ENCODE data around the gene ABCG2.
"Not testable (repeated sequence)": the region's sequence is repeated elsewhere in the genome, so short reads cannot be mapped to it uniquely, and the experiment has no call there.

ABCG2 gene

DNA sequence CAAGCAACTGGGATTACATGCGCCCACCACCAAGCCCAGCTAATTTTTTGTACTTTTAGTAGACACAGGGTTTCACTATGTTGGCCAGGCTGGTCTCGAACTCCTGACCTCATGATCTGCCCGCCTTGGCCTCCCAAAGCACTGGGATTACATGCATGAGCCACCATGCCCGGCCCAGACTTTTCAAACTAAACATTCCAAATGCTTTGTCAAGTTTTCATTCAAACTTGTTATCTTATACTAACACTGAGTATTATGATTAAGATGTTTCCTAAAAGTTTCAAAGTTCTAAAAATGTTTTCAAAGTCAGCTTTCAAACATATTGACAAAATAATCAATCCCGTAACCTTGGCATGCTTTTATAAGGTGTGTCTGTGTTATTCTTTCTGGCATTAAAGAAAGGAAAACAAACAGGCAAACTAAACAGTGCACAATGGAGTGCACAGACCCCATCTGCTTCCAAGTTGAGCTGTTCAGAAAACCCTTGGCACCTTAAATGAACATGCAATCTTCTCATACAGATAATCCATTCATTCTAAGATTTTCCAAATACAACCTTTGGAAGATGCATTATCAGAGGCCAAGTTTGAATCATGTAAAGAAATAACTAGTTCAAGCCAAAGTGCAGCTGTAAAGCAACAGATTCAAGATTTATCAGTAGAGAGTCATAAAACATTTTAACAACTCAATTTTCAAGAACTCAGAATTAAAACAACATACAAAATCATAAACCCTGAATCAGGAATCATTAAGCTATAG lies 49.1 kb downstream of the ABCG2 start:
- DNase-seq = no peak

DNA sequence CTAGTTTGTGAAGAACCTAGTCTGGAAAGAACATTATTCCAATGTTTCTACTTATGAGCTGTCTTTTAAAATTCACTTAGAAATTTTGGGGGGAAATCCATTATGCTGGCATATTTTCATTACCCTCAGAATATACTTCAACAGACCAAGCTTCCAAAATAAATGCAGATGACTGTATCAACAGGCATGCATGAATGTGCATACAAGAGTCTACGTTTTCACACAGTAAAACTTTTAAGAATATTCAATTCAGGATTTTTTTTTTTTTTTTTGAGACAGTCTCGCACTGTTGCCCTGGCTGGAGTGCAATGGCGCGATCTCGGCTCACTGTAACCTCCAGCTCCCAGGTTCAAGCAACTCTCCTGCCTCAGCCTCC lies 49.7 kb downstream of the ABCG2 start:
- no peak for DNase-seq

DNA sequence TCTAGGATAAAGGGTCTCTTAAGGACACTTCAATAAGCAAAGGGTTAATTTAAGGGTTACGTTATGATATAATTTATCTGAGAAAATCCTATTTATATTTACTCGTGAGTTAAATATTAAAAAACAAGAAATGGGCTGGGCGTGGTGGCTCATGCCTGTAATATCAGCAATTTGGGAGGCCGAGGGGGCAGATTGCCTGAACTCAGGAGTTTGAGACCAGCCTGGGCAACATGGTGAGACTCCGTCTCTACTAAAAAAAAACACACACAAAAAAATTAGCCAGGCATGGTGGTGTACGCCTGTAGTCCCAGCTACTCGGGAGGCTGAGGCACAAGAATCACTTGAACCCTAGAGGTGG lies 50.4 kb downstream of the ABCG2 start:
- not testable (repeated sequence) for DNase-seq

DNA sequence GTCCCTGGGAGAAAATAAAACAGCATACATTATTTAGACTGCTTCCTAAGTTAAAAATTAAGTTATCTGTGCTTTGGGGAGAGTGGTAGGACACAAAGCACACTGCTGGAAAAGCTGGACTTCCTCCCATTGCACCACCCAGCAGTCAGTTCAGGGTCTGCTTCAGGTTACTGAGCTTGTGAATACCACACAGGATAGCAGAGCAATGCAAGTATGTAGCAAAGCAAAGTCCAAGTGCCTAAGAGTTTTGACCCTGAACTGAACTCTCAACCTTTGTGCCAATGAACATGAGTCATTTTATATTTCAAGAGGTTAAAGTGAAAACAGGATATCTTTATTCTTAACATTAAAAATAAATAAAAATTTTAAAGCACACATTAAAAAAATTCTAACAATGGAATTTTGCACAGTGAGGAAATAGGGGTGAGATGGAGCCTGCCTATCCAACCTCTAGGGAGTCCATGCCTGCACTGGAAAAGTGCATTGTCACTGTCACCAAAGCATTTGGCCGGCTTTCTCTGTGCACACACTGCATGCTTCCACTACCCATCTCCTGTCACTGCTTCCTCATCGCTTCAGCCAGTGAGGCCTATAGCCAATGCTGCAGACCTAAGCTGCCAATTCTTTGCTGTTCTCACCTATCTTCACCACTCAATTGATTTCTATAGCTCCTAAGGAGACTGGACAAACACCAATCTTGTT lies 50.9 kb downstream of the ABCG2 start:
- no peak for DNase-seq

DNA sequence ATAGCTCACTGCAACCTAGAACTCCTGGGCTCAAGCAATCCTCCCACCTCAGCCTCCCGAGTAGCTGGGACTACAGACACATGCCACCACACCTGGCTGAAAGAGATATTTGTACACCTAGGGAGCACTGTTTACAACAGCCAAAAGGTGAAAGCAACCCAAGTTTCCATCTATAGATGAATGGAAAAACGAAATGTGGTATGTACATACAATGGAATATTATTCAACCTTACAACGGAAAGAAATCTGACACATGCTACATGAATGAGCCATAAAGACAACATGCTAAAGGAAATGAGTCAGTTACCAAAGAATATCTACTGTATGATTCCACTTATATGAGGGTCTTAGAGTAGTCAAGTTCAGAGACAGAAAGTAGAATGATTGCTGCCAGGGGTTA lies 52.2 kb downstream of the ABCG2 start:
- DNase-seq = no peak

DNA sequence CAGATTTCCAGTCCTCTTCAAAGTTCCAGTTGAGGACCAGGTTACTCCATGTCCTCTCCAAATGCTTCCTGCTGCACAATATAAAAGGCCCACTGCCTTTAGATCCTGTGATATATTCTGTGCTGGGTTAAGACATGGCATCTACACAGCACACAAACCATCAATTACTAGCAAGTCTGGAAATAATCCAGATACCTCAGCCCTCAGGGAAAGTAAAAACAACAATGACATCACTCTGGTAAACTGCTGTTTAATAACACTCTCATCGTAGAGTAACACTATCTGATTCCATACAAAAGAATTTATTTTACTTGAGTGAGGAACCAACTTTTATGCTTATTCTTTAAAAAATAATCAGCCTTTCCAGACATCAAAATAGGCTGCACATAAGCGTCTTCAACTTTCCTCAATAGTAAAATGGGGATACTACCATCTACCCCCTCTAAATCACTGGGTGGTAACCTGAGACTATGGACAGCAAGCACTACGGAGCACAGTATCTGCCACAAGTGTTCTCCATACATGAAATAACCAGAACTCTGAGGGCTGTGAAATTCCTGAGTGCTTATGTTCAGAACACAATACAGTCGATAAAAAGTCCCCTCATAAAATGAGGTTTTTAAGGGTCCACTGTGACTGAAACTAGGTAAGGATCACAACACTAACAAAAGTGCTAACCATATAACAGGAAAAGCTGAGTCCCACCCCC lies 53.4 kb downstream of the ABCG2 start:
- no peak for DNase-seq

DNA sequence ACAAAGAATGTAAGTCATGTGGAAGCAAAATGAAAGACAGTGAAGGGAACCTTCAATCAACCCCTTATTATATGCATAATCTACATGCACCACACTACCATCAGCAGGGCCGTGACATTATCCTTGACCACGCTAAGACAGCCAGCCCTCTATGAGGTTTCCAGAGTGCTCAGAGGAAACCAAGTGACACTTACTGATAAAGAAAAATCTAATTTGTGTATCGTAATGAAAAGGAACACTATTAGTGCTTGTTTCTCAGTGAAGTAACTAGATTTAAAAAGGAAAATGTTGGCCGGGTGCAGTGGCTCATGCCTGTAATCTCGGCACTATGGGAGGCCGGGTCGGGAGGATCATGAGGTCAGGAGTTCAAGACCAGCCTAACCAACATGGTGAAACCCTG lies 56.4 kb downstream of the ABCG2 start:
- DNase-seq = no peak

DNA sequence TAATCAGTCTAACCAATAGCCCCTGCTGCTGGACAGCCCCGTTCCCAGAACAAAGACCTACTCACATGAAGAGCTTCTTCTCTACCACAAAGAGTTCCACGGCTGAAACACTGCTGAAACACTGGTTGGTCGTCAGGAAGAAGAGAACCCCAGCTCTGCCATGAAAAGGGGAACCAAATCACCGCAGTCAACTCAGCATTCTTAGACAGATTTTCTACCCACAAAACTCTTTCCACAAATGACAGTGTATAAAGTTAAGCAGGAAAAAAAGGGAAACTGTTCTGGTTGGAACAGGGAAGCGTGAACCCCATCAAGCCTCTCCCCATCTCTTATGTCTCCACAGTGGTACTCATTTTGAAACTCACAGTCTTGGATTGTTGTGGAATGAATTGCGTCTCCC lies 57.3 kb downstream of the ABCG2 start:
- DNase-seq = no peak

DNA sequence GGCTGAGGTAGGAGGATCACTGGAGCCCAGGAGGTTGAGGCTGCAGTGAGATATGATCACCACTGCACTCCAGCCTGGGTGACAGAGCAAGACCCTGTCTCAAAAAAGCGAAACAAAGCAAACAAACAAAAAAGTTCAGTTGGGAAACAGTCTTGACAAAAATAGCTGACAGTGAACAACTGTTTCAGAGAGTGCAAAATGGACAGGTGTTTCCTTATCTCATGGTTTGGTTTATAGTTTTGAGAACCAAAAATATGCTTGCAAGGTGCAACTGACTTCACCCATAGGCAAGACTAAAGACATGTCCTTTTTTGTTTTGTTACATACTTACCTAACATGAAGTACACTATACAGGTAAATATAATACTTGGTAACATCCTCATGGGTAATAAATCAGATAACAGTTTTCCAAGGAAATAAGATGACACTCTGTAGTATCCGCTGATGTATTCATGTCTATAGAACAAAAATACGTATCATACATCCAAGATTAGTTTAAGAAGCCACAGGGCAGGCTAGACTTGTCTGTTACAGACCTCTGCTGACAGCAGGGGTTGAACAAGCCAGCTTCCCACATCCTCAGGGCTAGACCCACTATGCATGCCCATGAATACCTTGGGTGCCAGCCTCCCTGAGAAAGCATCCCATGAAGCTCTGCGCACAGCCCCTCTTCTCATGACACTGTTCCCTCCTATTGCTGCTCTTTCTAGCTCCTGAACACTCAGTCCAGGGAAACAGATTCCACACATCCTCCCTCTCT lies 59.3 kb downstream of the ABCG2 start:
- no peak for DNase-seq

DNA sequence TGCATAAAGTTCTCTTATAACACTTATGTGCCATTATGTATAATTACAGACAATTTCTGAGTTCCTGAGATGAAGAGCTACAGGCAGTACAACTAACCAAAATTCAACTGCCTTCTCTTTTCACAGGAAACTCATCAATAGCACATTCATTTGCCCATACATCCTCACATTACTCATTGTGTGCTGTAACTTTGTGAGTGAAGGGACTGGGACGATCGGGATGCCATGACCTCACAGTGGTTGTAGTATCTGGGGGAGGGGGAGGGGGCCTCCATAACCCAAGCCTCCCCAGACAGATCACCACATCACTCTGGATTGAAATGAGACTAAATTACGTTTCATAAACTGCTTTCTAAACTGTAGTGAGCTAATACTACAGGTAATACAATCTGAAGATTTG lies 60.7 kb downstream of the ABCG2 start:
- no peak for DNase-seq

DNA sequence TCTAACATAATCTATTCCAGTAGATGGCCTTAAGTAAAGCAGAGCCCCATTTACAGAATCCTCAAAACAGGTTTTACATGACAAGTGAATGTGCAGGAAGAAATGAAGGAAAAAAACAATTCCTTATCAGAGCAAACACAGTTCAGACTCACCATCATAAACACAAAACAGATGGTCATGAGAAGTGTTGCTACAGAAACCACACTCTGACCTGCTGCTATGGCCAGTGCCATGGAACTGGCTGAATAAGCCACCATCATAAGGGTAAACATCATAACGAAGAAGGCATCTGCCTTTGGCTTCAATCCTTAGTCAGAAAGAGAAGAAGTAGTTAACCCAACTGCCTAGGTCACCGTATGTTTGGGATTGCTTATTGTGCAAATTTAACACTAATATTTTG lies 61.1 kb downstream of the ABCG2 start:
- no peak for DNase-seq

DNA sequence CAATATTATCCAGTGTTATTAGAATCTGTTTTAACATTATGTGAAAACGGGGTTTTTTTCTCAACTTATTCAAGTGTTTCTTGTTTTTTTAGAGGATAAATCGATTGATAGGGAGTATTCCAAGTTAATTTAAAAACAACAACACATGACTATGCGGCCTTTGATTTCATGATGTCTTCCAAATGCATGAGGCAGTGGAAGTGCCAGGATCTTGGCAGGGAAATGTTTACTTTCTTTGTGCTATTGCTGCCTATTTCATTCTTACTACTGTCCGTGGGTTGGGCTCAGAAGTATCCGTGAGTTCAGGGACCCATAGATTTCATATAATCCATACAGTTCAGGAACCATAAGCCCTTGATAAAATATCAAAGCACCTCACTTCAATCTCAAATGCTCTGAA lies 64.6 kb downstream of the ABCG2 start:
- DNase-seq = no peak

DNA sequence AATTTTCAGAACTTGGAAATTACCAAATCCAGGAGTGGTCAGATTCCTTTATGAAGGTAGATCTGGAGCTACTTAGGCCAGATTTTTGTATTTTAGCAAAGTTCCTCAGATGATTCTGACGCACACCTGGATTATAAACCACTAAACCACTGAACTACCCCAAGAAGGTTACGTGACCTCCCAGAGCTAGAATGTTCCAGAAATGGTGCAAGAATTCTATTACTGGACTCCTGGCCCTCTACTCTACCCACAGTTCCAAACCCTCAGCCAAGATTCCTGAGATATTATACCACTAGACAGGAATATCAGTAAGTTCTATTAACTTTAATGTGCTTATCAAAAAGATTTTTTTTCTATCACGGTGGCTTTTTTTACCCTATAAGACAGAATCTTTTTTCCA lies 67.1 kb downstream of the ABCG2 start:
- no peak for DNase-seq

DNA sequence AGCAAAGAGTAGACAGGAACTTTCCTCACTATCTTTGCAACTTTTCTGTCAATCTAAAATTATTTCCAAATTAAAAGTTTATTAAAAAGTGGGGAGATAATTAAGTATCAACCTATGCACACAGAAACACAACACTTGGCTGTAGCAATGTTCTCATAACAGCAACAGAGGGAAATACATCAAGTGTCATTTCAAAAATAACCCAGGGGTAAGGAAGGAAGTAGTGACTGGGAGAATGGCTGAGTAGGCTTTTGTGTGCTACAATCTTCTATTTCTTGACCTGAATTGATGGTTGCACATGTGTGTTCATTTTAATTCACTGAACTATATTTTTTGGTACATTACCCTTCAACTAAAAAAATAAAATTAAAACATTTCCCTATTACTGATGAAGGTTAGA lies 67.5 kb downstream of the ABCG2 start:
- DNase-seq = no peak

DNA sequence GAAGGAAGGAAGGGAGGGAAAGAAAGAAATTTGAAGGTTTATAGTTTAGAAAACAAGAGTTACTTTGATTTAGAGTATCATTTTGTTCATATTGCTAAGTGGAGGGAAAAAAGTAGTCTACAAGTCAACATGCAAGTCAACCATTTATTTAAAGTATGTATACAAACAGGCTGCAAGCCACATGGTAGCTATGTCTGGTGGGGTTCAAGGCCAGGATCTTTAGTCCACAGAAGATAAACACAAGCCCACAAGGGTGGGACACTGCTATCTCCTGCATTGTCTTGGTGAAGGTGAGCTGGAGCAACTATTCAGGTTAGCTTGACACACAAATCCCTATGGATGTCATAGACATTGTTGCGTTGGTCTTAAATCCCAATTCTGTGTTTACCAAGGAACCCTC lies 71.4 kb downstream of the ABCG2 start:
- DNase-seq = no peak

DNA sequence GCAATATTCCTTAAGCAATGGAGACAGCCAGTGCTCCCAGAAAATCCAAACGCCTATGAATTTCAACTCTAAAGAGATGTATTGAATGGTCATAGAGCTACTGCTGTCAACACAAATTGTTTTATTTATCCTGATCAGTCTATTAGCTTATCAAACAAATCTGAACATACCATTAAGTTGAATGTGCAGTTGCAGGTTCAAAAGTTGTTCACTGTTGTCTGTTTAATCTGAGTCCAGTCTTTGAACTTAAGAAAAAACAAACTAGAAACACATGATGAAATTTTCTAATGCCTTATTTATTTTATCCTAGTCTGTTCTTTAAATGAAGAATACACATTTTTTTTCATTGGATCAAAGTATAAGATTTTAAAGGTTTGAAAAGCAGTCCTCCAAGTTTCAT lies 77.8 kb downstream of the ABCG2 start:
- DNase-seq = no peak

DNA sequence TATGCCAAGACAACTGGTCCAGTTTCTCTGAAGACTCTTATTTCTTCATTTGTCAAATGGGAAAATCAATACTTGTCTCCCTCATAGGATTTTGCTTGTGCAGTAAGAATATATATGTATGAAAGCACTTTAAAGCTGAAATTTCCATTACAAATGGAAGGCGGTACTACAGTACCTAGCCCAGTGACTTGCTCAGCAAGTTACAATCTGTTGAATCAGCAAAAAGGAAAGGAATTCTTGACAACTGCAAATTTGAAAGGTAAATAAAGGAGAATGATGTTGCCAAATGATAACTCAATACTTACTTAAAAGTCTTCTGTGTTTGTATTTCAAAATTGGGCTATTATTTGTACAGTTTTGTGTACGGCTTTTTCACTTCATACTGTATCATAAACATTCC lies 79.9 kb downstream of the ABCG2 start:
- DNase-seq = no peak

DNA sequence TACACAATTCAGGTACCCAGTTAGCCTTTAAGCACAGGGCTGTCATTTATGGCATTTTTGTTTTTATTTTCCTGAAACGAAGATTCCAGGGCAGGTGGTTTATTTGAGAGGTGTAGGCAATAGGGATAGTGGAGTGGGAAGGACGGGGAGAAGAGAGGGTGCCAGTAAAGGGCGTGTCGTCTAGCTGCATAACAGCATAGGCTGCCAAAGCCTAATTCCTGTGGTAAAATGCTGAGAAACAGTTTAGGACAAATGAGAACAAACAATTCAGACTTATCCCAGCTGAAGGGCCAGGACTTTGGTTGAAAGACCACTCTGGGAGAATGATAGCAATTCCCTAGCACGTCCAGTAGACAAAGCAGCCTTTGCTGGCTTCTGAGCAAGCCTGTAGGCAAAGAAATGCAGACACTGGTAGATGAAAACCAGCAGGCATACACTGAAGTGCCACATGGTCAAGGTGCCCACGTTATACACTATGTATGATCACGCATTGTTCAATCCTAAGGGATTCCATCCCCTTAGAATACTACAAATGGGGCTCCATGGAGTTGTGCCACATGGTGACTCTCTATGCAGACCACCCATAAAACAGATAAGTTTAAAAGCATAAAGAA lies 80.4 kb downstream of the ABCG2 start:
- DNase-seq = no peak

DNA sequence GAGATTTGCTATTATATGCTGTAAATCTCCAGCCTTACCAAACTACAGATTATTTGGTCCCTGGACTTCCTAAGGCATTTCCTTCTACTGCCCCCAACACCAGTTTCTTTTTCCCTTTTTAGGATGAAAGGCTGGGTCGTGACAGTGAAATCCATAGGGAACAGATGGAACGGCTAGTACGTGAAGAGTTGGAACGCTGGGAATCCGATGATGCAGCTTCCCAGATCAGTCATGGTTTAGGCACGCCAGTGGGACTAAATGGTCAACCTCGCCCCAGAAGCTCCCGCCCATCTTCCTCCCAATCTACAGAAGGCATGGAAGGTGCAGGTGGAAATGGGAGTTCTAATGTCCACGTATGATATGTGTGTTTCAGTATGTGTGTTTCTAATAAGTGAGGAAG lies 83.1 kb downstream of the ABCG2 start:
- DNase-seq = no peak

DNA sequence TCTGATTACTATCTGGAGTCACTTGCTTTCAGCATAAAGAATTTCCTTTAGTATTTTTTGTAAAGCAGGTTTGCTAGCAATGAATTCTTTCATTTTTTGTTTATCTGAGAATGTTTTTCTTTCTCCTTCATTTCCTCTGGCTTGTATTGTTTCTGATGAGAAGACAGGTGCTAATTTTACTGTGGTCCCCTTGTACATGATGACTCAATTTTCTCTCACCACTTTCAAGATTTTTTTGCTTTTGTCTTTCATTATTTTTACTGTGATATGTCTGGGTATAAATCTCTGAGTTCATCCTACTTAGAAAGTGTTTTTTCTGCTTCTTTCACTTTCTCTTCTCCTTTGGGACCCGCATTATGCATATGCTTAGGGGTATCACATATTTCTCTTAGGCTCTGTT lies 88.4 kb downstream of the ABCG2 start:
- DNase-seq = no peak

DNA sequence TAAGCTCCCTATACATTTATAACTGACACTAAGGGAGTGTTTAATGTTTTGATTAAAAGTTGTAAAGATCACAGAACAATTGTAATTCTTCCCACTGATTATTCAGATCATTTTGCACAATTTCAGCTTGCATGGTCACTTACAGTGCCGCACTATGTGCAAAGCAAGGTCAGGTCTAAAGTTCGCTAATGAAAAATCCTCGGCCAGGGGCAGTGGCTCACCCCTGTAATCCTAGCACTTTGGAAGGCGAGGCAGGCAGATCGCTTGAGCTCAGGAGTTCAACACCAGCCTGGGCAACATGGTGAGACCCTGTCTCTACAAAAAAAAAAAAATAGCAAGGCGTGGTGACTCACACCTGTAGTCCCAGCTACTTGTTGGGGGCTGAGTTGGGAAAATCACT lies 94.0 kb downstream of the ABCG2 start:
- no peak for DNase-seq

DNA sequence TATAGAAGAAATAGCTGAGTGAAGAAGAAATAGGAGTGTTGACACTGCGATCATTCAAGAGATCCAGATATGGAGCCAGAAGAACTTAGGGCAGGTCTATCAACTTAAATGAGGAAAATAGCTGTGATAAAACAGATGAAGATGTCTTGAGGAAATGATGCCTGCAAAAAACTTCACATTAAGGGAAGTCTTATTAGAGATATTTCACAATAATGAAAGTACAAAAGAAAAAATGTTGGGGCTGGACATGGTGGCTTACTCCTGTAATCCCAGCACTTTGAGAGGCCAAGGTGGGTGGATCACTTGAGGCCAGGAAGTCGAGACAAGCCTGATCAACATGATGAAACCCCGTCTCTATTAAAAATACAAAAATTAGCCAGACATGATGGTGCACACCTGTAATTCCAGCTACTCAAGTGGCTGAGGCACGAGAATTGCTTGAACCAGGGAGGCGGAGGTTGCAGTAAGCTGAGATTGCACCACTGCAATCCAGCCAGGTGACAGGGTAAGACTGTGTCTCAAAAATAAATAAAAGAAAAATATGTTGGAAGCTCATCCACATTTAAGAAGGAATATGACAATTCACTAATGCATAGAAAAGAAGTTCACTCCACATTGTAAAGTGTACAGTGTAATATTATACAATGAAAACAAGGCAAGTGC lies 94.7 kb downstream of the ABCG2 start:
- no peak for DNase-seq

DNA sequence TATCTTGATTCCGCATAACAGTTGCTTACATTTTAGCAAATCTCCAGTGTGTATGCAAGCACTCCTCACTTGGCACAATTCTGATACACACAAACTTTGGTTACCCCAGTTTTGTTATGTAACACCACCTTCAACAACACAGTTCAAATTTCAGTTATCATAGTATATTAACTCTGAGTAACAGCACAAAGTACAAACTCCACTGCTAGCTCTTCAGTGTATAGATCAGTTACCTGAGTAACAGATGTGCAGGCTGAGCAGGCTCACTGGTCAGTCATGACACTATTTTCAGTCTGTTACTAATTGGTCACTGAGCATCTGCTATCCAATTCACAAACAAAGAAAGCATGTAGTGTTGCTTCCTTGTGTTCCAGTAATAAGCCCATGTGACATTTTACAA lies 95.6 kb downstream of the ABCG2 start:
- no peak for DNase-seq
